ENCODE results near the gene RPS6KC1. TPM values are rescaled to one million over a fixed set of nuclear protein-coding genes. Genes with fewer than 3 reads are reported as not detected.
"Not testable (repeated sequence)": the region's sequence is repeated elsewhere in the genome, so short reads cannot be mapped to it uniquely, and the experiment has no call there.

Gene RPS6KC1
- total and polyA plus RNA-seq, 9 donors = 13.1 to 25.1 (median 18.4) TPM

DNA sequence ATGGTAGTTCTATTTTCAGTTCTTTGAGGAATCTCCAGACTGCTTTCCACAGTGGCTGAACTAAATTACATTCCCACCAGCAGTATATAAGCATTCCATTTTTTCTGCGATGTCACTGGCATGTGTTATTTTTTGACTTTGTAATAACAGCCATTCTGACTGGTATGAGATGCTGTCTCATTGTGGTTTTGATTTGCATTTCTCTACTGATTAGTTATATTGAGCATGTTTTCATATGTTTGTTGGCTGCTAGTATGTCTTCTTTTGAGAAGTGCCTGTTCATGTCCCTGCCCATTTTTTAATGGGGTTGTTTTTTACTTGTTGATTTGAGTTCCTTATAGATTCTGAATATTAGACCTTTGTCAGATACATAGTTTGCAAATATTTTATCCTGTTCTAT lies 87.9 kb downstream of the RPS6KC1 start:
- Histone ChIP-seq H3K4me3 (ENCODE audit: low read length) (no peak overlapping the region), H3K4me1 (ENCODE audit: control insufficient read depth, insufficient read depth, low read length) (no peaks in the 10 kb centered on the region), H3K9me3 (replicated peaks; ENCODE audit: control insufficient read depth, low read depth, low read length) (peaks cover 2% of the 10 kb centered on the region), H3K27ac (ENCODE audit: low read length) (no peak overlapping the region), H3K36me3 (ENCODE audit: control insufficient read depth, insufficient read depth, low read length) (no peaks in the 10 kb centered on the region), H3K27me3 (ENCODE audit: control insufficient read depth, insufficient read depth, low read length) (no peaks in the 10 kb centered on the region)
- no peak for DNase-seq
- WGBS (ENCODE audit: insufficient coverage) = no CpG with 5 or more reads among the region's 1 CpG

DNA sequence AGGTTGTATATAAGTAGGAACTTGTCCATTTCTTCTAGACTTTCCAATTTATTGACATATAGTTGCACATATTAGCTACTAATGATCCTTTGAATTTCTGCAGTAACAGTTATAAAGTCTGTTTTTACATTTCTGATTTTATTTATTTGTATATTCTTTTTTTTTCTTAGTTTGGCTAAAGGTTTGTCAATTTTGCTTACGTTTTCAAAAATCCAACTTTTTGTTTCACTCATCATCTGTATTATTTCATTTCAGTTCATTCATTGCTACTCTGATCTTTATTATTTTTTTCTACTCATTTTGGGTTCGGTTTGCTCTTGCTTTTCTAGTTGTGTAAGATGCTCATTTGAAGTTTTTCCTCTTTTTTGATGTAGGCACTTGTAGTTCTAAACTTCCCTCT lies 97.9 kb downstream of the RPS6KC1 start:
- no peak for DNase-seq
- Histone ChIP-seq H3K36me3 (ENCODE audit: control insufficient read depth, insufficient read depth, low read length) (peaks cover 3% of the 10 kb centered on the region), H3K9me3 (replicated peaks; ENCODE audit: control insufficient read depth, low read depth, low read length) (peaks cover 17% of the 10 kb centered on the region), H3K27me3 (ENCODE audit: control insufficient read depth, insufficient read depth, low read length) (no peaks in the 10 kb centered on the region), H3K27ac (ENCODE audit: low read length) (no peak overlapping the region), H3K4me1 (ENCODE audit: control insufficient read depth, insufficient read depth, low read length) (no peaks in the 10 kb centered on the region), H3K4me3 (ENCODE audit: low read length) (no peak overlapping the region)
- WGBS (ENCODE audit: insufficient coverage) = no CpG with 5 or more reads among the region's 2 CpGs

DNA sequence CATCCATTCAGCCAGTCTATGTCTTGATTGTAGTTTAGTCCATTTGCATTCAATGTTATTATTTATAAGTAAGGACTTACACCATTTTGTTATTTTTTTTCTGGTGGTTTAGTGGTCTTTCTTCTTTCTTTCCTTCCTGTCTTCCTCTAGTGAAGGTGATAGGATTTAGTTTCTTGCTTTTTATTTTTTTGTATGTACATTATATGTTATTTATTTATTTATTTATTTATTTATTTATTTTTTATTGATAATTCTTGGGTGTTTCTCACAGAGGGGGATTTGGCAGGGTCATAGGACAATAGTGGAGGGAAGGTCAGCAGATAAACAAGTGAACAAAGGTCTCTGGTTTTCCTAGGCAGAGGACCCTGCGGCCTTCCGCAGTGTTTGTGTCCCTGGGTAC lies 99.0 kb downstream of the RPS6KC1 start:
- peaks cover 17% of the 10 kb centered on the region for H3K9me3 ChIP-seq (replicated peaks; ENCODE audit: control insufficient read depth, low read depth, low read length)
- not testable (repeated sequence) for H3K4me1 ChIP-seq (ENCODE audit: control insufficient read depth, insufficient read depth, low read length); H3K36me3 ChIP-seq (ENCODE audit: control insufficient read depth, insufficient read depth, low read length); H3K27ac ChIP-seq (ENCODE audit: low read length); H3K4me3 ChIP-seq (ENCODE audit: low read length); DNase-seq; H3K27me3 ChIP-seq (ENCODE audit: control insufficient read depth, insufficient read depth, low read length)
- no CpG with 5 or more reads among the region's 2 CpGs for WGBS (ENCODE audit: insufficient coverage)

DNA sequence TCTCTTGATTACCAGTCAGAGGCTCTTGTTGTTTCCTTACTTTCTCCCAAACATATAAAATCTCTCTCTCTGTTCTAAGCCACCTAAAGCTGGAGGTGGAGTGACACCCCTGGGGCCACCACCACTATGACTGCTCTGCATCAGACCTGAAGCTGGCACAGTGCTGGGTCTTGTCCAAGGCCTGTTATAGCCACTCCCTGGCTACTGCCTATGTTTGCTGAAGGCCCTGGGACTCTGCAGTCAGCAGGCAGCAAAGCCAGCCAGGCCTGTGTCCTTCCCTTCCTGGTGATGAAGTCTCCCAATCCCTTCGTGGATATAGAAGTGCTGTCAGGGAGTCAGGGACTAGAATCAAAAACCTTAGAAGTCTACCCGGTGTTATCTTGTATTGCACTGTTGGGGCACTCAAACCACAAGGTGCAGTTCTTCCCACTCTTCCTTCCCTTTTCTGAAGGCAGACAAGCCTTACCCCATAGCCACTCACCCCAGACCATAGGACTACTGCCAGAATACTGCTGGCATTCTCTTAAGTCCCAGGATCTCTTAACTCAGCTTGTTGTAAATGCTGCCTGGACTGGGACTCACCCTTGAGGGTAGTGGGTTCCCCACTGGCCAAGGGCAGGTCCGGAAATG lies 103.1 kb downstream of the RPS6KC1 start:
- no peaks in the 10 kb centered on the region for H3K27me3 ChIP-seq (ENCODE audit: control insufficient read depth, insufficient read depth, low read length)
- H3K36me3 ChIP-seq (ENCODE audit: control insufficient read depth, insufficient read depth, low read length) = peaks cover 10% of the 10 kb centered on the region
- H3K9me3 ChIP-seq (replicated peaks; ENCODE audit: control insufficient read depth, low read depth, low read length) = peaks cover 12% of the 10 kb centered on the region
- DNase-seq = no peak
- 89% methylated on average over 1 of the region's 3 CpGs for WGBS (ENCODE audit: insufficient coverage)
- no peaks in the 10 kb centered on the region for H3K4me1 ChIP-seq (ENCODE audit: control insufficient read depth, insufficient read depth, low read length)
- H3K4me3 ChIP-seq (ENCODE audit: low read length) = no peak overlapping the region
- H3K27ac ChIP-seq (ENCODE audit: low read length) = no peak overlapping the region

DNA sequence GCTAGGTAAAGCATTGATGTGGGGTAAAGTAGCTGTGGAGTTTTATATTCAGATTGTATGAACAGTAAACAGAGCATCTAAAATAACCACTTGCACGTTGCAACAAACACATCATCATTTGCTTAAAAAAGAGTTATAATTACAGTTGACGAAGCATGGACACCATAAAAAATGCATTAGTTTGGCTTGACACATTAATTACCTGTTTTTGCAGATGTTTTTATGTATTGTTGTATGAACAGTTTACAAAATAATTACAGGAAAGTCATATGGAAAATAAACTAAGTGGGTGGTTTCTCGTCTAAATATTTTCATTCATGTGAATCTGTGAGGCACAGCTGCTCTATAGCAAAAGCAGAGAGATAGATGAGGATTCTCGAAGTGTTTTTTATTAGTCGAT lies 108.3 kb downstream of the RPS6KC1 start:
- H3K9me3 ChIP-seq (replicated peaks; ENCODE audit: control insufficient read depth, low read depth, low read length) = peaks cover 4% of the 10 kb centered on the region
- H3K4me3 ChIP-seq (ENCODE audit: low read length) = no peak overlapping the region
- H3K27me3 ChIP-seq (ENCODE audit: control insufficient read depth, insufficient read depth, low read length) = no peaks in the 10 kb centered on the region
- no peaks in the 10 kb centered on the region for H3K4me1 ChIP-seq (ENCODE audit: control insufficient read depth, insufficient read depth, low read length)
- H3K36me3 ChIP-seq (ENCODE audit: control insufficient read depth, insufficient read depth, low read length) = peaks cover 2% of the 10 kb centered on the region
- DNase-seq = no peak
- WGBS (ENCODE audit: insufficient coverage) = no CpG with 5 or more reads among the region's 5 CpGs
- no peak overlapping the region for H3K27ac ChIP-seq (ENCODE audit: low read length)

DNA sequence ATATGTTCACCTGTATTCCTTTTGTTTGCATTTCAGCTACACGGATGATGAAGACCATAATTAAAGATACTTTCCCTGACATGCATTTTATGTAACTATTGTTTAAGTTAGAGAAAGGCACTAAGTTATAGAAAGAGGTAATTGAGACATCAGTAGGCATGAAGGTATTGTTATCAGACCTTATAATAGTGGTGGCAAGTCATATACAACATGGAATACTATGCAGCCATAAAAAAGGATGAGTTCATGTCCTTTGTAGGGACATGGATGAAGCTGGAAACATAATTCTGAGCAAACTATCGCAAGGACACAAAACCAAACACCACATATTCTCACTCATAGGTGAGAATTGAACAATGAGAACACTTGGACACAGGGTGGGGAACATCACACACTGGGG lies 109.4 kb downstream of the RPS6KC1 start:
- not testable (repeated sequence) for H3K4me3 ChIP-seq (ENCODE audit: low read length); H3K36me3 ChIP-seq (ENCODE audit: control insufficient read depth, insufficient read depth, low read length); H3K27me3 ChIP-seq (ENCODE audit: control insufficient read depth, insufficient read depth, low read length); H3K4me1 ChIP-seq (ENCODE audit: control insufficient read depth, insufficient read depth, low read length); H3K27ac ChIP-seq (ENCODE audit: low read length); DNase-seq; H3K9me3 ChIP-seq (replicated peaks; ENCODE audit: control insufficient read depth, low read depth, low read length)
- no CpG with 5 or more reads among the region's 2 CpGs for WGBS (ENCODE audit: insufficient coverage)

DNA sequence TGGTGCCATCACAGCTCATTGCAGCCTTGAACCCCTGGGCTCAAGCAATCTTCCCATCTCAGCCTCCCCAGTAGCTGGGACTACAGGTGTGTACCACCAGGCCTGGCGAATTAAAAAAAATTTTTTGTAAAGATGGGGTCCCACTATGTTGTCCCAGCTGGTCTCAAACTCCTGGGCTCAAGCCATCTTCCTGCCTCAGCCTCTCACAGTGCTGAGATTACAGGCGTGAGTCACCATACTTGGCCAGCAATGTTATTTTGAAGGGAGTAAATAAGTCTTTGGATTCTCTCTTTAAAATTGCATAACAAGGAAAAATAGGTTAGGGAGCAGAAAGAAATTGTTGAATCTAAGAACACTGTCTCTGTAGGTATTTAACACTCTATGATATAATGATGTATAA lies 111.3 kb downstream of the RPS6KC1 start:
- Histone ChIP-seq H3K9me3 (replicated peaks; ENCODE audit: control insufficient read depth, low read depth, low read length) (no peaks in the 10 kb centered on the region), H3K27ac (ENCODE audit: low read length) (no peak overlapping the region), H3K4me3 (ENCODE audit: low read length) (no peak overlapping the region), H3K27me3 (ENCODE audit: control insufficient read depth, insufficient read depth, low read length) (no peaks in the 10 kb centered on the region), H3K36me3 (ENCODE audit: control insufficient read depth, insufficient read depth, low read length) (peaks cover 2% of the 10 kb centered on the region), H3K4me1 (ENCODE audit: control insufficient read depth, insufficient read depth, low read length) (peaks cover 2% of the 10 kb centered on the region)
- WGBS (ENCODE audit: insufficient coverage) = no CpG with 5 or more reads among the region's 2 CpGs
- no peak for DNase-seq

DNA sequence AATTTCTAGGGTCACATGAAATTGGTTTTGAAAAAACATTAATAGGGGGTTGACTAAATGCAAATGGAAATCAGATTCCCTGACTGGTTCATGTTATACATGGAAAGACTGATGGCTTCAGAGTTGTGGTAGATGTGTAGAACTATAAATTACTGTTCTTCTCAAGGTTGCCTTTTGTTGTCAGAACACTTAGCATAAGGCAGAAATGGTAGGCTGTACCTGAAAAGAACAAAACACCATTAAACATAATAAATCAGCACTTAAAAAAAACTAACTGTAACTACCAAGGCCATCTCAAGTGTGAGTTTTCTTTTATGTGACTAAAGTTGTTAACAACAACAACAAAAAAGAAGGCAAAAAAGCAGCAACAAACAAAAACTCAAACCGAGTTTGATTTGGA lies 111.8 kb downstream of the RPS6KC1 start:
- DNase-seq = no peak
- Histone ChIP-seq H3K27me3 (ENCODE audit: control insufficient read depth, insufficient read depth, low read length) (no peaks in the 10 kb centered on the region), H3K36me3 (ENCODE audit: control insufficient read depth, insufficient read depth, low read length) (peaks cover 2% of the 10 kb centered on the region), H3K4me1 (ENCODE audit: control insufficient read depth, insufficient read depth, low read length) (peaks cover 2% of the 10 kb centered on the region), H3K9me3 (replicated peaks; ENCODE audit: control insufficient read depth, low read depth, low read length) (no peaks in the 10 kb centered on the region), H3K27ac (ENCODE audit: low read length) (no peak overlapping the region), H3K4me3 (ENCODE audit: low read length) (no peak overlapping the region)
- no CpG with 5 or more reads among the region's 1 CpG for WGBS (ENCODE audit: insufficient coverage)

DNA sequence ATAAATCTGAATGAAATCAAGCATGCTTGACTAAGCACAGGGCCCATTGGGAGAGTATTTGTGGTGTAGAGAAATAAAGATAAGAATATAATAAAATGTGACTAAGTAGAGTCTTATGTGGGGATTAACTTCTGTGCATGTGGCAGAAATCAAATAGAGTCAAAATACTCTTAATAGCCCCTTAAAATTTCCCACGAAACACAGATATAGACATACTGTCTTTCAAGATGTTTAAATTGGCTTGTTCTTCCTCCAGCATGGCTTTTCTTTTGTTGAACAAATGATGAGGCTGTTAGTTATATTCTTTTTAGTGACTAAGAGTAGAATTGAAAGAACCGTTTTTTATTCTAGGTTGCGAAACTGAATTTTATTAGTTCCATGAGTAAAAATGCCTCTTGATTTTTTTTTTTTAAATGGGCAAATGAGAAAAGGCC lies 112.3 kb downstream of the RPS6KC1 start:
- Histone ChIP-seq H3K36me3 (ENCODE audit: control insufficient read depth, insufficient read depth, low read length) (no peaks in the 10 kb centered on the region), H3K9me3 (replicated peaks; ENCODE audit: control insufficient read depth, low read depth, low read length) (no peaks in the 10 kb centered on the region), H3K4me3 (ENCODE audit: low read length) (no peak overlapping the region), H3K27ac (ENCODE audit: low read length) (no peak overlapping the region), H3K27me3 (ENCODE audit: control insufficient read depth, insufficient read depth, low read length) (no peaks in the 10 kb centered on the region), H3K4me1 (ENCODE audit: control insufficient read depth, insufficient read depth, low read length) (peaks cover 2% of the 10 kb centered on the region)
- no CpG with 5 or more reads among the region's 3 CpGs for WGBS (ENCODE audit: insufficient coverage)
- DNase-seq = no peak

DNA sequence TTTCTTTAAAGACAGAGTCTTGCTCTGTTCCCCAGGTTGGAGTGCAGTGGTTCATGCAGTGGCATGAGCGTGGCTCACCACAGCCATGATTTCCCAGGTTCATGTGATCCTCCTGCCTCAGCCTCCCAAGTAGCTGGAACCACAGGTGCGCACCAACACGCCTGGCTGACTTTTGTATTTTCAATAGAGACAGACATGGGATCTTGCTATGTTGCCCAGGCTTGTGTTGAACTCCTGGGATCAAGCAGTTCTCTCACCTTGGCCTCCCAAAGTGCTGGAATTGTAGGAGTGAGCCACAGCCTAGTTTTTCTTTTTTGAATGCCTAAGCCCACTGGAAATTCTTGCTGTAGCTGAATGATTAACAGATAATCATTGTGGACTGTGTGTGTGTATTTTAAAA lies 113.5 kb downstream of the RPS6KC1 start:
- Histone ChIP-seq H3K36me3 (ENCODE audit: control insufficient read depth, insufficient read depth, low read length) (no peaks in the 10 kb centered on the region), H3K9me3 (replicated peaks; ENCODE audit: control insufficient read depth, low read depth, low read length) (no peaks in the 10 kb centered on the region), H3K4me1 (ENCODE audit: control insufficient read depth, insufficient read depth, low read length) (peaks cover 2% of the 10 kb centered on the region), H3K27ac (ENCODE audit: low read length) (no peak overlapping the region), H3K27me3 (ENCODE audit: control insufficient read depth, insufficient read depth, low read length) (no peaks in the 10 kb centered on the region), H3K4me3 (ENCODE audit: low read length) (no peak overlapping the region)
- no peak for DNase-seq
- 100% methylated on average over 1 of the region's 3 CpGs for WGBS (ENCODE audit: insufficient coverage)

DNA sequence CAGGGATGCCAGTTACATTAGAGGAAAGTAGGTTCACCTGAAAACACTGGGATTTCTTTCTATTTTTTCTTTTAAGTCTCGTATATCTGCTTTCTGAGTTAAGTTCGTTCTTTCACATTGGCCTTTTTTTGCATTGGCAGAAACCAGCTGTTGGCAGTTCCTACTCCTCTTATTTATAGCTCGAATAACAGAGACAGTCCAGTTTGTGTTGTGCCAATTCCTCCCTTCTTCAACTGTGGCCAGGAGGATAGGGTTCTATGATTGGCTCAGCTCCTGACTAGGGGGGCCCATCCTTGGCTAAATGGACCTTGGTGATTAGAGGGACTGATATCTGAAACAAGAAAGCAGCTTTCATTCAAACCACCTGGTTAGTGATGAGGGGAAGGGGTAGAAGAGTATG lies 115.8 kb downstream of the RPS6KC1 start:
- WGBS (ENCODE audit: insufficient coverage) = 90% methylated on average over 2 of the region's 3 CpGs
- Histone ChIP-seq H3K27me3 (ENCODE audit: control insufficient read depth, insufficient read depth, low read length) (no peaks in the 10 kb centered on the region), H3K4me1 (ENCODE audit: control insufficient read depth, insufficient read depth, low read length) (peaks cover 2% of the 10 kb centered on the region), H3K27ac (ENCODE audit: low read length) (no peak overlapping the region), H3K9me3 (replicated peaks; ENCODE audit: control insufficient read depth, low read depth, low read length) (no peaks in the 10 kb centered on the region), H3K36me3 (ENCODE audit: control insufficient read depth, insufficient read depth, low read length) (no peaks in the 10 kb centered on the region), H3K4me3 (ENCODE audit: low read length) (no peak overlapping the region)
- DNase-seq = peak; percentile 71

Measured in muscle of leg (tissue), 11 donors.